Left hindlimb (tissue), 1 donor: Measurements from ENCODE around the gene FXR2.
A peak's percentile ranks its signal among the peaks of the same experiment; 100 is the strongest.
"Not testable (repeated sequence)": the region's sequence is repeated elsewhere in the genome, so short reads cannot be mapped to it uniquely, and the experiment has no call there.

Experiments
- DNase-seq: peaks from one replicate; pipeline ENCODE4 v3.0.0-alpha.2; 2018

Gene FXR2

DNA sequence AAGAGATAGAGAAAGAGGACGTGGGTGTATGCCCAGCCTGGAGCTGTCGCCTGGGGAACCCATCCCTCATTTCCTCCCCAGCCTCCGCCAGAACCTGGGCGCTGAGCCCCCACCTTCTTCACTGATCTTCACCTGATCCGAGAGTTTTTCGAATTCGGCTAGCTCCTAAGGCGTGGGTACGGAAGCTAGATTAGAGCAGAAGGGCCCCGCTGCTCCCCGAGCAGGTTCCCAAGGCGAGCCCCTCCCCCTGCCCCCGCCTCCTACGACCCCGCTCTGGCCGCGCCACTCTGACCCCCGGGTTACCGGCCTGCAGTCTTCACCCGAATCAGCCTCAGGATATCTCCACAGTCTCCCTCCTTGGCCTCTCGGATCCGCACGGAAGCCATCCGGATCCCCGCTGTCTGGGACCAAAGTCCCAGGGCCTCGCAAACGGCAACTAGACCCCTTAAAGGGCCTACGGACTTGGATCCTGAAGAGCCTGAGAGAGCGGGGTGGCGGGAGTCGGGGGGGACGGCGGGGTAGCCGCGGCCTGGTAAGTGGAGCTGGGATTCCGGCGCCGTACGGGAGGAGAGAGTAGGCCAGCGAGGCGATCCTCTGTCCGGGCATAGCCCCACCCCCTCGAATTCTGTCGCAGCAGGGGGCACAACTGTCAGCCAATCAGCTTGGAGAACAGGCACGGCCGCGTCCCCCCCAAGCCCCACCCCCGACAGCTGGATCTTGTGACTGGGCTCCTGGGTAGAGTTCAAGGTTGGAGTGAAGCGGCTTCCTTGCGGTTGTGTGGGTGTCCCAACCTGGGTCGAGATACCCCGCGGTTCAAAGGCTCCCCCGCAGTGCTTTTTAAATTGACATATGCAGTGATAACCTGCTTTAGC lies 12.8 kb upstream of the FXR2 start, which contains the start of gene SAT2:
Gene SAT2, minus strand, starts transcription at position 572 of the 872 bp plus-strand sequence. Its CDS starts 186 bp downstream, at position 386.
- DNase-seq = peak; percentile 97

DNA sequence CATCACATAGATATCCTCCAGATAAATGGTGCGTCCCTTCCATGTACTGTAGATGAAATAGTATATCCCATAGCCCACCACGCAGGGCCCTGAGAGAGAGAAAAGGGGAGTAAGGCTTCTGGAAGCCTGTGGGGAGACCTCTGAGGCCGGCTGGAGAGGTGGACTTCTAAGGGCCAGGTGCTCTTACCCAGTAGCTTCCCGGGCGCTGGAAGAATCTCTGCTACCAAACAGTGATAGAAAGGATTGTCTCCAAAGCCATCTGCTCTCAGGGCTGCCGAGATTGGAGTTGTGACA lies 12.2 kb upstream of the FXR2 start:
- no peak for DNase-seq

DNA sequence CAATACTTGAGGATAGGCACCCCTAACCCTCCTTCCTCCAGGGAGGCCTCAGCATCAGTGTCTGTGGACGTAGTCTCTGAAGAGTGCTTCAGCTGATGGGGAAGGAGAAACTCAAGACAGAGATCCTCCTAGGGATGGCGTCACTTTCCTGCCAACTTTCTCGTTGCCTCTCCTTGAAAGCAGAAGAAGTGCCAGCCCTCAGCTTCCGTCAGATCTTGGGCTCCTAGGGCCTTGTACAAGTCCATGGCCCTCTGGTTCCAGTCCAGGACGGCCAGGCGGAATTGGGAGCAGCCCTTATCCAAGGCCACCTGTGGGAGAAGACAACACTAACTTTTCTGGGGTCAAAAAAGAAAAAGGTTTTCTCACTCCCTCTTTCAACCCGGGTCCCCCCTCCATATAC lies 11.6 kb upstream of the FXR2 start:
- DNase-seq = no peak

- not testable (repeated sequence) for DNase-seq
Measured at GRCh38 chr17:7625749-7626148, 11.1 kb upstream of the FXR2 start.

DNA sequence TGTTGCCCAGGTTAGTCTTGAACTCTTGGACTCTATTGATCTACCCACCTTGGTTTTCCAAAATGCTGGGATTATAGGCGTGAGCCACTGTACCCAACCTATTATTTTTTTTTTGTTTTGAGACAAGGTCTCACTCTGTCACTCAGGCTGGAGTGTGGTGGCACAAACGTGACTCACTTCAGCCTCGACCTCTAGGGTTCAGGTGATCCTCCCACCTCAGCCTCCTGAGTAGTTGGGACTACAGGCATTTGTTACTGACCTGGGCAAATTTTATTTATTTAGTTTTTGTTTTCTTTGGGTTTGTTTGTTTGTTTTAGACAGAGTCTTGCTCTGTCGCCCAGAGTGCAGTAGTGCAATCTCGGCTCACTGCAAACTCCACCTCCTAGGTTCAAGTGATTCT lies 9.0 kb upstream of the FXR2 start:
- no peak for DNase-seq

DNA sequence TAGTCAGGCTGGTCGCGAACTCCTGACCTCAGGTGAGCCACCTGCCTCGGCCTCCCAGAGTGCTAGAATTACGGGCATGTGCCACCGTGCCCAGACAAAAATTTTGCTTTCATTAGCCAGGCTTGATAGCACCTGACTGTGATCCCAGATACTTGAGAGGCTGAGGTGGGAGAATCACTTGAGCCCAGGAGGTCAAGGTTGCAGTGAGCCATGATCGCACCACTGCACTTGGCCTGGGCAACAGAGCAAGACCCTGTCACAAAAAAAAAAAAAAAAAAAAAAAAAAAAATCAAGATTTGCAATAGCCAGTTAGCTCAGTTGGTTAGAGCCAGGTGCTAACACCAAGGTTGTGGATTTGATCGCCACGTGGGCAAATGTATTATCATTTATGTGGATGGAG lies 6.1 kb upstream of the FXR2 start:
- DNase-seq = no peak

GRCh38 chr17:7618608-7619007 lies 3.9 kb upstream of the FXR2 start:
- no peak for DNase-seq

DNA sequence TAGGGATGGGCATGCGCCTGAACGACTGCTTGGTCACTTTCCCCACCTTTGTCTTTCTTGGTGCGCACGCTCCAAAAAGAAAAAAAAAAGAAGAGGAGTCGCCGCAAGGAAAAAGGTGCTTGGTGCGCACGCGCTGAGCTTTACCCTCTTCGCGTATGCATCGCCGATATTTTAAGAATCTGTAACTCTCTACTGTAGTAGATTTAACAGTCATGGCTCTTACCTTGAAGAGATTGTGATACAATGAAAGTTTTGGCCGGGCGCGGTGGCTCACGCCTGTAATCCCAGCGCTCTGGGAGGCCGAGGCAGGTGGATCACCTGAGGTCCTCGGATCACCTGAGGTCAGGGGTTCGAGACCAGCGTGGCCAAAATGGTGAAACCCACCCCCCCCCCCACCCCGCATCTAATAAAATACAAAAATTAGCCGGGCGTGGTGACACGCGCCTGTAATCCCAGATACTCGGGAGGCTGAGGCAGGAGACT lies 609 bp upstream of the FXR2 start:
- no peak for DNase-seq

DNA sequence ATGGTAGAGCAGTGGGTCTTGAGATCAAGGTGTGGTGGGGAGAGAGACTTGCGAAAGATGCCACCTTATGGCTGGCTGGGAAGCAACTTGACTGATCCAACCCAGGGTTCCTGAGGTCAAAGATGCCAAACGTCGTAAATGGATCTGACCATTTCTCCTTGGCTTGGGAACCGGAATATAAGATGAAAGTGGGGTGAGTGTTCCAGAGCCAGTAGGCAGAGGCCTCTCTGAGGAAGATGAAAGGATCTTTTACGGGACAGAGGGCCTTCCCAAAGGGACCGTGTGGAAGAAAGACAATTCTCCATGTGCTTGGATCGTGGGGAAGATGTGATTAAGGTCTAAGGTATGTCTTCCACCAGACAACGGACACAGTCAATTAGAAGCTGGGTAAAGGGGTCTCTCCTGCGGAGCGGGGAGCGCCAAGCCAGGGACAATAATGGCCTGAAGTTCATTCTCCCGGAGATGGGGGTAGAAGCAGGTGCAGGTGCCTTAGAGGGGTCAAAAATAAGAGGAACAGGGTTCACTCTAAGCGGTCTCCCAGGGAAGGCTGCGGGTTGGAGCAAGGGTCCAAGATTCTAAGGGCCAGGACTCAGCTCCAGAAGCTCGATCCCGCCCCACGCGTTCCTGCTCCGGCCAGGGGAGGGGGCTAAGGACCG lies 800 bp downstream of the FXR2 start:
- DNase-seq = no peak

DNA sequence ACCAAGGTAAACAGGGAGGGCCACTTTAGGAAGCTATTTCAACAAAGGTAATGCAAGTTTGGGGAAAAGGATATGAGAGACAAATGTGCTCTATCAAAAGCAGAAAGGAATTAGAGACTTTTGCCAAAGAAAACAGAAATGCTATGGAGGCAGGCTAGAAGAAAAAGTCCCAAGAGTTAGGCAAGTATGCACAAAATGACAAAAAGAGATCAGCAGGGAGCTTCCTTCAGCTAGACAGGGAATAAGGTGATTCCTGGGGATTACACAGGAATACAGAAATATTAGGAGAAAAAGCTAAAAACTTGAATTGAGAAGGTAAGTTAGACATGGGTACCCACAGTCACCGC lies 2.4 kb downstream of the FXR2 start:
- DNase-seq = no peak

GRCh38 chr17:7611635-7612293 lies 2.9 kb downstream of the FXR2 start:
- DNase-seq = no peak

GRCh38 chr17:7610641-7611040 lies 4.1 kb downstream of the FXR2 start:
- no peak for DNase-seq

GRCh38 chr17:7606280-7606679 lies 8.4 kb downstream of the FXR2 start:
- no peak for DNase-seq

DNA sequence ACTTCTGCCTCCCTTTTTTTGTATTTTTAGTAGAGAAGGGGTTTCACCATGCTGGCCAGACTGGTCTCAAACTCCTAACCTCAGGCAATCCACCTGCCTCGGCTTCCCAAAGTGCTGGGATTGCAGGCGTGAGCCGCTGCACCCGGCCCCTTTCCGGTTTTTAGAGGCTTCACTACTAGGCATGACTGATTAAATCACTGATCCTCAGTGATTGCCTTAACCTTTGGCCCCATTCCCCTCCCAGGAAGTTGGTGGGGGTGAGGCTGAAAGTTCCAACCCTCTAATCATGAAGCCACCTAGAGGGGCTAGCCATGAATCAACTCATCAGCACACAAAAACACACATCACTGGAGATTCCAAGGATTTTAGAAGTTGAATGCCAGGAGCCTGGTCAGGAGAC lies 17.1 kb downstream of the FXR2 start:
- not testable (repeated sequence) for DNase-seq

DNA sequence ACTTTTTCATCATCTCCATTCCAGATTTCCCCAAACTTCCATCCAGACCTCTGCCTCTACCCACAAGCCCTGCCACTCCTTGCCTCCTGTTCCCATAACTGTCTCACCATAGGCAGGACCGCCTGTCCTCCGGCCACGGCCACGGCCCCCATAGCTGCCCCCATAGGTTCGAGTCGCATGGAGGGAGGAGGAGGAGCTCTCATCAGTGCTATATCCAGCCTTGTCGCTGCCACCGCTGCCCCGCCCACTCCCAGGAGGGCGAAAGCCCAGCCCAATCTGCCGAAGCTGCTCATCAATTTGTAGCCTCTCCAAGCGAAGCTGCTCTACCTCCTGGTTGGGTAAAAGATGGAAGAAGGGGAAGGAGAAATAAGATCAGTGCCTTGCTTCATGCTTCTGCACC lies 21.4 kb downstream of the FXR2 start:
- DNase-seq = no peak

DNA sequence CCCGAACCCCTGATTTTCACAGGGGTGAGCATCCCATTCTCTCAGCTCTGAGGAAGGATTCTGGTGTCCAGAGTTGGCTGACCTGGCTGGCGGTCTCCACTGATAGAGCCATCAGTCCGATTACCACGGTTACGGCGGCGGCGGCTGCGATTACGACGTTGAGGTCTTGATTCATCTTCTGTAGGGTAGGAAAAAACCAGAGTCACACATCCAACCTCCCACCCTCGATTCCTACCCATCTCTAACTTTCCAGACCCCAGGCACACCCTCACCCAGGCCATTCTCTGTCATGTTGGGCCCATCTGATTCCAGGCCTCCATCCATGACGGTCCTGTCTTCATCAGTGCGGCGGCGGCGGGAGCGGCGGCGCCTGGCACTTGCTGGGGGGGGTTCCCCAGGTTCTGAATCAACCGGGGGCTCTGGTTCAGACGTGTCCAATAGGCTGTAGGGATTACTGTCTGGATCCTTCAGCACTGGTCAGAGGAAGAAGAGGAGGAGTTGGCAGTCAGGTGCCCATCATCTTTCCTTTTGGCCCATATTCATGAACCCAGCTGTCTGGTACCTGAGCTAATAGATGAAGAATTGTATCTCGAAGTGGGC lies 22.2 kb downstream of the FXR2 start:
- DNase-seq = no peak

- DNase-seq = no peak
Measured at GRCh38 chr17:7591596-7591995, 23.1 kb downstream of the FXR2 start.

DNA sequence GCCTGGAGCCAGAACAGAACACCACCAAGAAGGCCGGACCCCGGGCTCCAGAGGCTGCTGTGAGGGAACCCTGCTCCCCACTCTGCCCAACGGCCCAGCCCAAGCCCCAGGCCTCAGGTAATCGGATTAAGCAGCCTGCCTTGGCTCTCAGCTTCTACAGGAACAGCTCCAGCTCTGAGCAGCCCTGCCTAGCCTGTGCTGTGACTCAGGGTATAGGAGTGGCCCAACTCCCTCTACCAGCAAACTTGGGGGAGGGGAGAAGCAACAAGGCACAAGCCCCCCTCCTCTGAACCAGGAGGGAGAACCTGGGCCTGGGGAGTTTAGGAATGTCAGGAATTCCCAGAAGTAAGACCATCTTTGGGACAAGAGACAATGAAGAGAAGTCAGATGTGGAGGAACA lies 24.0 kb downstream of the FXR2 start:
- DNase-seq = no peak

- no peak for DNase-seq
Measured at GRCh38 chr17:7589891-7590691, 24.6 kb downstream of the FXR2 start, which contains the start of gene SOX15. TSS of gene SOX15 (minus strand) at chr17:7590094. CDS start at chr17:7589676, 418 bp downstream.

DNA sequence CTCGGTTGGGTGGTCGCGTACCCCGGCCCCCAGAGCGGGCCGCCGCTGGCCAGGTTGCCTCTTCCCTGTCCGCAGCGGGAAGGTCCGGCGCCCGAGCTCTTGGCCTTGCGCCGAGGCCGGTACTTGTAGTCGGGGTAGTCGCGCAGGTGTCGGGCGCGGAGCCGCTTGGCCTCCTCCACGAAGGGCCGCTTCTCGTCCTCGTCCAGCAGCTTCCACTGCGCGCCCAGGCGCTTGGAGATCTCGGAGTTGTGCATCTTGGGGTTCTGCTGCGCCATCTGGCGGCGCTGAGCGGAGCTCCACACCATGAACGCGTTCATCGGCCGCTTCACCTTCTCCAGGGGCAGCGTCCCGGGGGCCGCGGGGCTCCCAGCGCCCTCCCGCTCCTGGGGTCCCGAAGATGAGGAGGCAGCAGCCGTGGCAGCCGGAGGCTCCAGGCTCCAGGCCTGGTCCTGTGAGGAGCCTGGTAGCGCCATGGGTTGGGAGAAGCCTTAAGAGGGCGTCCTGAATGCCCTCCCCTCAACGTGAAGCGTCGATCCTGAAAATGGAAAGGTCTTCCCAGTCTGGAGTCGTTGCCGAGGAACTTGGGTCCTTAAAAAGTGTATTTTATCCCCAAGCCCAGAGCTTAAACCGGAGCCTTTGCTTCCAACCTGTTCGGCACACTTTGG lies 25.4 kb downstream of the FXR2 start:
- DNase-seq = peak; percentile 82

DNA sequence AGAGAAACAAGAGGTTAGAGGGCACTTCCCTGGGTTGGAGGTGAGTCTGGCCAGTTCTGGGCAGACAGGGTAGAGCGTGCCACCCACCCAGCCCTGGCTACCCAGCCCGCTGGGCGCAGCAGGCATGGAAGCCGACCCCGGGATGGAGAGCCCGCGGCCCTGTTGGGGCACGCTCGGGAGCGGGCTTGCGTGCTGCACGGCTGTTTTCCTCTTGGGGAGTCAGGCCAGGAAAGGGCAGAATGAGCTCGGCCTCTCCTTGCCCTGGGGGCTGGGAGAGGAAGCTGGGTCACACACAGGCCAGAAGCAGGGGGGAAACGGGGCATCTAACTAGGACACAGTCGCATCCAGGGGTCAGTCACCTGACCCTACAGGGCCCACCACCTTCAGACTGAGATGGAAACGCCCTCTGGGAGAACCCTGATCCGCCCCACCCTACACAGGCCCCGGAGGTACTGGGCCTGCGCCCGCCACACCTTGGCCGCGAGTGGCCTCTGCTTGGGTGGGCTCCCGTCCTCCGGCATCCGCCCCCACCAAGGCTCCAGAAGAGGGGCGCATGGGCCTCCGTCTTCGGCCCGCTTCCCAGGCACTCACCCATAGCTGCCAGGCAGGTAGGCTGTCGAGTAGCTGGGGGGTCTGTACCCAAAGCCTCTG lies 26.0 kb downstream of the FXR2 start:
- DNase-seq = no peak
